SJCRH30 (cell line): ENCODE data around the gene SPATA3. TPM values are rescaled to one million over a fixed set of nuclear protein-coding genes. Genes with fewer than 3 reads are reported as not detected.

Experiments used
- DNase-seq, 2 experiments: peaks; one replicate each; pipeline ENCODE4 v3.0.0-alpha.2; 2015 to 2020
- H3K27ac ChIP-seq: fragments of 250-450 bp; sonication (Bioruptor Pico); 2 replicates; pipeline ENCODE4 v1.5.1; 2020; ENCODE audit warnings: mild to moderate bottlenecking, moderate library complexity
- H3K27me3 ChIP-seq: fragments of 250-450 bp; sonication (Bioruptor Pico); 2 replicates; pipeline ENCODE4 v1.5.1; 2020; ENCODE audit warnings: mild to moderate bottlenecking, moderate library complexity
- H3K36me3 ChIP-seq: fragments of 250-450 bp; sonication (Bioruptor Pico); 2 replicates; pipeline ENCODE4 v1.5.1; 2020; ENCODE audit warnings: mild to moderate bottlenecking, moderate library complexity
- H3K4me1 ChIP-seq: fragments of 250-450 bp; sonication (Bioruptor Pico); 2 replicates; pipeline ENCODE4 v1.5.1; 2020; ENCODE audit warnings: mild to moderate bottlenecking, moderate library complexity
- H3K4me3 ChIP-seq: fragments of 250-450 bp; sonication (Bioruptor Pico); 2 replicates; pipeline ENCODE4 v1.5.1; 2020; ENCODE audit warnings: mild to moderate bottlenecking, moderate library complexity
- H3K9me3 ChIP-seq: fragments of 250-450 bp; sonication (Bioruptor Pico); replicated peaks from 2 replicates; pipeline ENCODE4 v1.5.1; 2020; ENCODE audit warnings: mild to moderate bottlenecking, moderate library complexity
- total RNA-seq: library from RNA; depleted of rRNA; stranded (reverse); fragments of >200 nt; shearing (Covaris generic); gene quantifications from 2 replicates; pipeline ENCODE4 v1.2.3, GENCODE V29; 2014; rRNA removed

Gene SPATA3
- total RNA-seq, 1 experiment from 2014 or later = not detected

DNA sequence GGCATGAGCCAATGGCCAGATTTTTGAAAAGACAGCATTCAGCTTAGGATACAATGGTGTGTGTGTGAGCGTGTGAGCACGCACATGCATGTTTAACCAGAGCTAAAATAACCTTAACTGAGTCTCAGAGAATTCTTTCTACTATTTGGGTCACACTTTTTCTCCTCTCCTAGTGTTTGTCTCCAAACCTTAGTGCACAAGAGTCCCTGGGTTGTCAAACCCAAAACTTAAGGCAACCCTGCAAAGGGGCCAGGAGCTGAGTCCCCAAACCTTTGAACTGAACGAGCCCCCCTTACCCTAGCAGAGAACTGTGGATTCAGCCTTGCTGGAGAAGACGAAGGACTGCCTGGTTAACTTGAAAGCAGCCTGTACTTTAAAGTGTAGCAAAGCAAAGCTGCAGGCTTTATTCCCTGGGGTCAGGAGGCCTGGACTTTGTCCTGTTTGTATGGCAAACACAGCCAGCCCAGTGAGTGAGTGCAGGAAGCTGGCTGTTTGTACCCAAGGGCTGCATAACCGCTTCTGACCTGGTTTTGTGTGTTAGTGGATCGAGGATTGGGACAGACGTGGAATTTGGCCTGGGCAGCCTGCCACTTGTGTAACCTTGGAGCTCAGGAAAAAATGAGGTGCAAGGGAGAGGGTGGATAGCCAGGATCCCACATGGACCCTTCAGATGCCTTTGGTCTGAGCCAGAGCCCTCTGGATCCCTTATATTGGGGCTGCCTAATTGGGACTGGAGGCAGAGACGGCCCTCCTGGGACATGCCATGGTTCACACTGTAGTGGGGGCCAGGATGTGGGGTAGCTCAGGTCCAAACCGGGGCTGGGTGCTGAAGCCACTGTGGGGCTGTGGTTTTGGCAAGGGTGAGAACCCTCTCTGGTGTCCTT, 54.3 kb downstream of the SPATA3 start:
- Histone ChIP-seq H3K36me3 (no peaks in the 10 kb centered on the region), H3K27ac (no peak overlapping the region)

DNA sequence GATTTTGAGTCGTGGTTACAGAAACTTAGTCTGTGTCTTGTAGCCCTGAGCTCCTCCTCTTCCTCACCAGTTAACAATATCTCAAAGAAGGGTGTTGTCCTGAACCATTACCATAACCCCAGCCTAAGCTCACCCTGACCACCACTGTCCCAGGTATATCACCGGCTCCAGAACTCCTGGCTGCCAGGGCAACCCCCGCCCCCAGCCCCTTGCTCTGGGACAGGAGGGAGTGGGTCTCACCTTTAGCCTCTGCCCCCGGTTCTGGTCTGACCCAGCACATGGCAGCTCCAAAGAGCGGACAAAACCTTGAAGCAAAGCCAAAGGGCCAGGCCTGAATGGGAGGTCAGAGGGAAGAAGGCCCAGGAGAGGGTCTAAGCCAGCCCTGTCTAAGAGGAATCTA, 55.2 kb downstream of the SPATA3 start:
- DNase-seq = no peak
- Histone ChIP-seq H3K4me3 (no peak overlapping the region), H3K27me3 (peaks cover 32% of the 10 kb centered on the region), H3K4me1 (no peaks in the 10 kb centered on the region), H3K36me3 (no peaks in the 10 kb centered on the region), H3K27ac (no peak overlapping the region), H3K9me3 (no peaks in the 10 kb centered on the region)

More for the DNA sequence above, 54.3 kb downstream of the SPATA3 start:
- no peaks in the 10 kb centered on the region for H3K4me1 ChIP-seq
- no peak overlapping the region for H3K4me3 ChIP-seq
- H3K9me3 ChIP-seq = no peaks in the 10 kb centered on the region
- H3K27me3 ChIP-seq = peaks cover 32% of the 10 kb centered on the region
- no peak for DNase-seq

DNA sequence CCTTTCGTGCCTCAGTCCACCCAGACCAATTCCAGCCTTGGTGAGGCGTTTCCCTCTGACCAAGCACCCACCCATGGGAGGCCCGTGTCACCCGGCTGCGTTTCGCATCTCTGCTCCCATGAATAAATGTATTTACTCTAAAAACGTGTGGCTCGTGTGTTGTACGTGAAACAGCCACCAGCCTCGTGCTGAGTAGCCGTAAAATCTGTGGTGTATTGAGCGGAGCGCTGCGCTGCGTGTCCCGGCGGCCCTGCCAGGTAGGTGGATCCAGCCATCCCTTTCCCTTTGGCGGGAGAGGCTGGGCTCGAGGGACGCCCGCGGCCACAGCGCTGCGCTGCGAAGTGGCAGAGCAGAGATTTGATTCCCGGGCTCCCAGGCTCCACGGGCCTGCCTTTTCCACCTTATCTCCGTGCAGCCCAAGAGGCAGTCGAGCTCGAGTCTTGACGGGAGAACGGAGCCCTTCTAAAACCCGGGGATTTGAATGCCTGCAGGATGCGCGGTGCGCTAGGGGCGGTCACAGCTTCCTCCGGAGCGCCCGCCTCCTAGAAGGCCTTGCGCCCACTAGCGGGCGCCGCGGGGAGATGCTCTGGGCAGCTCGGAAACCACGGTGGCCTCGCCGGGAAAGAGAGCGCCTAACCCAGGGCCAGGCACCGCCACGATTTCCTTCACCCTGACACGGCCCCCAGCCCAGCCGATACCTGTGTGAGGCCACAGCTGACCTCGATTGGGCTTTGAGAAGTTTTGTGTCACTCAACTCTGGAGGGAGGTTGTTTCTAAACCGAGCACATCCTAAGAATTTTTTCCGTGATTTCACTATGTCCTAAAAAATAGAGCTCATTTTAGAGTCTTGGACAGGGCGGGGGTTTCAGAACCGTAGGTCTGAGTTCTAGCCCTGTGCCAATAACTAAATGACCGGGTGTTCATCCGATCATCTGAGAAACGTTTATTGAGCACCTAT, 56.9 kb downstream of the SPATA3 start:
- Histone ChIP-seq H3K27ac (no peak overlapping the region), H3K36me3 (no peaks in the 10 kb centered on the region), H3K4me3 (peak overlapping the region; percentile 54), H3K27me3 (peaks cover 29% of the 10 kb centered on the region), H3K9me3 (no peaks in the 10 kb centered on the region), H3K4me1 (no peaks in the 10 kb centered on the region)
- peak; percentile 82 to 91 for DNase-seq

DNA sequence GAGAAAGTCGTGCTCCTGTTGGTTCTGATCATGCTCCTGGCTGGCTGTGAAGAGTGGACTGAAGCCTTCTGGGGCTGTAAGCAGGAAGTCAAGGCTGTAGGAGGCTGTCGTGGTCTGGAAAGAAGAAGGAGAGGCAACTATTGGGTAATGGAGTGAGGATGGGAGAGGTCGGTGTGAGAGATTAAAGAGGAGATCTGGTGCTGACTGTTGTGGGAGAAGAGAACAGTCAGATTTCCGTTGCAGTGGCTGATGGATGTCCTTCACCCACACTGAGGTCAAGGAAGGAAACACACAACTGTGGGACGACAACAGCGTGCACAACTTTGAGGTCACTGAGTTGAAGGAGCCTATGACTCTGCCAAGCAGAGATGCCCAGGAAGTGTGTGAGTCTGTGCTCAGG, 57.9 kb downstream of the SPATA3 start:
- no peak for DNase-seq
- Histone ChIP-seq H3K4me3 (no peak overlapping the region), H3K36me3 (0 out of 2 replicates have a peak, but pooled peaks cover 3% of the 10 kb centered on the region)

DNA sequence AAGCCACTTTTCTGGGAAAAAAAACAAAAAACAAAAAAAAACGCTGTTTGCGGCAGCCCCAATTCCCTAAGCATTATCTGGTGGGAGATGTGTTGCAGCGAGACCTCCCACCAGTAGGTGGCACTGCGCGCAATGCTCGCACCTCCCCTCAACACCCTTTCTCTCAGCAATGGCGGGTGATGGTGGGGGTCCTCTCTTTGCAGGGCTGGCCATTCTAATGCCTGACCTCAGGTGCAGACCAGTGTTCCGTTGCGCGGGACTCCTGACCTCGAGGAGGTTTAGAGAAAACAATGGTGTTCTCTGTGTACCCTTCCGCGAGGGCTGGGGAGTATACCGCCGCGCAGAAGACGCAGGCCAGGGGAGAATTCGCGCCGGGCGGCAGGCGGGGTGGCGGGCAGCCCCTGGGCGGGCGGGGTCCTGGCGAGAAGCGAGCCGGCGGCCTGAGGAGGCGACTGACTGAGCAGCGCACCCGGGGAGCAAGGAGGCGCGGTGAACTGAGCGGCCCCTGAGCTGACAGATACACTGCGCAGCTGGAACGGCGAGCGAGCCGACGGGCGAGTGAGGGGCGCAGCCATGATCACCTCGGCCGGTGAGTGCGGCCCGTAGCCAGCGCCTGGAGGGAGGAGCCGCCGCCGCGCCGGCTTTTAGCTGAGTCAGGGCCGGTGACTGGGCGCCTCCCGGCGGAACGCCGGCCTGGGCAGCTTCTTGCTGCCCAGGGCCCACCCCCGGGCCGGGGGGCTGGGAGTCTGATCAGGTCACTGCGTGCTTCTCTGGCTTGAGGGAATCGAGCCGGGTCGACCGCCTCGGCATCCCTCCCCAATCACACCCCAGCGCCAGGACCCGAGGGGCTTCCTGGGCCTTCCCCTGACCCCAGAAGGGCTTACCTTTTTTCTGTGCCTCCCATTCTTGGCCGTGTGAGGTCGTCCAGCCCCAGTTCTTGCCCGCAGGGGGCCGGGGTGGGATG, 60.8 kb downstream of the SPATA3 start, which contains the start of gene PSMD1:
Gene PSMD1, plus strand, starts transcription at position 415 of the 964 bp plus-strand sequence. Its CDS starts 159 bp downstream, at position 574.
- no peaks in the 10 kb centered on the region for H3K9me3 ChIP-seq
- peaks cover 9% of the 10 kb centered on the region for H3K4me1 ChIP-seq
- H3K27me3 ChIP-seq = peaks cover 4% of the 10 kb centered on the region; the same call in 1 of the 2 replicates
- H3K36me3 ChIP-seq = peaks cover 14% of the 10 kb centered on the region; the same call in 1 of the 2 replicates
- peak within 1 kb of the TSS; percentile 96 for H3K4me3 ChIP-seq
- peak; percentile 95 to 97 for DNase-seq
- peak within 1 kb of the TSS; percentile 98 for H3K27ac ChIP-seq

More for the DNA sequence above, 57.9 kb downstream of the SPATA3 start:
- Histone ChIP-seq H3K9me3 (no peaks in the 10 kb centered on the region), H3K27me3 (peaks cover 21% of the 10 kb centered on the region), H3K27ac (no peak overlapping the region), H3K4me1 (peaks cover 3% of the 10 kb centered on the region; the same call in 1 of the 2 replicates)

DNA sequence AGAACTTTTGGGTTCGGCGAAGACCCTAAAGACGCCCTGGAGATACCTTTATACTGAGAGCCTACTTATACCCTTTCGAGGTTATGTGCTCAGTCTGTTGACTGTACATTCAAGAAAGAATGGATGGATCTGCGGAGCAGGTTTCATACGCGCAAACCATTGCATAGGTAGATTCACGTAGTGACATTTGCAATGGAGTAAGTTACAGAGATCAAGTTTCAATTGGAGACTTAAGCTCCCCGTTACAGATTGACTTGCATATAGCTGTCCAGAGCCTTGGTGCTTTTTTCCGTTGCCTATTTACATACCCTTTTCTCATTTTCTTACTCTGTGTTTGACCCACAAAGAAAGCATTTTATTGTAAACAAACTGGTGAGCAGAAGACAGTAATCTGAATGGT, 61.7 kb downstream of the SPATA3 start:
- H3K27ac ChIP-seq = peak overlapping the region; percentile 98
- peaks cover 9% of the 10 kb centered on the region for H3K4me1 ChIP-seq
- H3K9me3 ChIP-seq = no peaks in the 10 kb centered on the region
- H3K36me3 ChIP-seq = peaks cover 22% of the 10 kb centered on the region
- no peaks in the 10 kb centered on the region for H3K27me3 ChIP-seq
- DNase-seq = no peak
- peak overlapping the region; percentile 96 for H3K4me3 ChIP-seq

Other genes starting within 250 kb of the SPATA3 start
- 18.1 and 20.9 TPM in 2 replicates for gene ITM2C, start 131.2 kb upstream of the SPATA3 start, total RNA-seq
- 0.10 TPM in 1 of 2 replicates, not detected in the other for gene GPR55, start 70.9 kb upstream of the SPATA3 start, total RNA-seq
- not detected in 2 replicates for gene C2orf72, start 41.4 kb downstream of the SPATA3 start, total RNA-seq
- gene PSMD1, start 60.7 kb downstream of the SPATA3 start, total RNA-seq = 167 and 170 TPM in 2 replicates
- gene HTR2B, start 128.9 kb downstream of the SPATA3 start, total RNA-seq = 0.15 and 0.32 TPM in 2 replicates
- 16.3 and 19.9 TPM in 2 replicates for gene ARMC9, start 202.5 kb downstream of the SPATA3 start, total RNA-seq